HUES64 (cell line): ENCODE data around the gene ZNF697.
A peak's percentile ranks its signal among the peaks of the same experiment; 100 is the strongest.
"Not testable (repeated sequence)": the region's sequence is repeated elsewhere in the genome, so short reads cannot be mapped to it uniquely, and the experiment has no call there.

Experiments
- H3K27ac ChIP-seq: 2 replicates; pipeline ENCODE4 v1.7.0; 2013; ENCODE audit warnings: low read depth, low read length, inconsistent platforms
- H3K27me3 ChIP-seq: 2 replicates; pipeline ENCODE4 v1.6.1; 2013; ENCODE audit warnings: mild to moderate bottlenecking, low read length; ENCODE audit not compliant: insufficient read depth
- H3K36me3 ChIP-seq: 2 replicates; pipeline ENCODE4 v1.6.1; 2013; ENCODE audit warnings: mild to moderate bottlenecking, low read length; ENCODE audit not compliant: insufficient read depth
- H3K4me1 ChIP-seq: 2 replicates; pipeline ENCODE4 v1.6.1; 2013; ENCODE audit warnings: mild to moderate bottlenecking, low read length, moderate library complexity; ENCODE audit not compliant: insufficient read depth
- H3K4me3 ChIP-seq: 2 replicates; pipeline ENCODE4 v1.5.1; 2013; ENCODE audit warnings: mild to moderate bottlenecking, low read length, moderate library complexity
- H3K9ac ChIP-seq: 2 replicates; pipeline ENCODE4 v1.6.1; 2013; ENCODE audit warnings: mild to moderate bottlenecking, low read depth, low read length
- H3K9me3 ChIP-seq: 2 replicates; pipeline ENCODE4 v1.6.1; 2013; ENCODE audit warnings: low read depth, low read length; ENCODE audit not compliant: insufficient read depth
- WGBS: fragments of 150-250, 120-280 bp; methylation state at CpG from one replicate; pipeline ENCODE4 v1.1.7; 2013; ENCODE audit warnings: missing lambda C conversion rate; 5-methylcytosine and 5-hydroxymethylcytosine counted together

Gene ZNF697

DNA sequence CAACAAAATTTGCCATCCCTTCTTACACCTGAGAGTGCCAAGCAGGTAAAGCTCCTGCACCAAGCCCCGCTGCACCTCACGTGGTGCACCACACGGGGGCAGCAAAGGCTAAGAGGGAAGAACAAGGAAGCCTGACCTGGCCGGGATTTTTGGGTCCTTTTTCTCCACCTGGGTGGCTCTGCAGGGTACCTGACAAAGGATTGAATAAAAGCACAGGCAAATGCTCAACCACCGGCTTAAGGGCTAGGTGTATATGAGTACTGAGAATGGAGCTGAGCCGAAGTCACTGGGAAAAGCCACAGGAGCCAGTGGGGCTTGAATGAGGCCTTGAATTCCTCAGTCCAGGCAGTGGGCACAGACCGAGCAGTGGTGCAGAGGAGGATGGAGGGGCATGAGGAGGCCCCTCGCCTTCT, 36.4 kb downstream of the ZNF697 start:
- H3K36me3 ChIP-seq: no peaks in the 10 kb centered on the region
- H3K4me3 ChIP-seq: peak overlapping the region; percentile 3; the same call in 1 of the 2 replicates
- H3K9me3 ChIP-seq: no peaks in the 10 kb centered on the region
- WGBS: 23% methylated on average over 8 of the region's 8 CpGs
- no peaks in the 10 kb centered on the region for H3K4me1 ChIP-seq
- no peak overlapping the region for H3K27ac ChIP-seq
- H3K9ac ChIP-seq: no peak overlapping the region
- H3K27me3 ChIP-seq: no peaks in the 10 kb centered on the region

DNA sequence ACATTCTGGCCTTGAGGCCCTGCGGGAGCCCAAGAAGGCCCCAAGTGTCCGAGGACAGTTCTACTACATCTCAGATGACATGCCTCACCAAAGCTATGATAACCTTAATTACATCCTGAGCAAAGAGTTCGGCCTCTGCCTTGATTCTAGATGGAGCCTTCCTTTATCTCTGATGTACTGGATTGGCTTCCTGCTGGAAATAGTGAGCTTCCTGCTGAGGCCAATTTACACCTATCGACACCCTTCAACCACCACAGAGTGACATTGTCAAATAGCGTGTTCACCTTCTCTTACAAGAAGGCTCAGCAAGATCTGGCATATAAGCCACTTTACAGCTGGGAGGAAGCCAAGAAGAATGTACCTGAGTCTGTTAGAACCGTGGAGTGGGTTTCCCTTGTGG, 39.2 kb downstream of the ZNF697 start:
- not testable (repeated sequence) for H3K27ac ChIP-seq, H3K9ac ChIP-seq, H3K9me3 ChIP-seq, H3K4me1 ChIP-seq, H3K36me3 ChIP-seq, H3K27me3 ChIP-seq, H3K4me3 ChIP-seq
- WGBS: 75% methylated on average over 6 of the region's 6 CpGs

DNA sequence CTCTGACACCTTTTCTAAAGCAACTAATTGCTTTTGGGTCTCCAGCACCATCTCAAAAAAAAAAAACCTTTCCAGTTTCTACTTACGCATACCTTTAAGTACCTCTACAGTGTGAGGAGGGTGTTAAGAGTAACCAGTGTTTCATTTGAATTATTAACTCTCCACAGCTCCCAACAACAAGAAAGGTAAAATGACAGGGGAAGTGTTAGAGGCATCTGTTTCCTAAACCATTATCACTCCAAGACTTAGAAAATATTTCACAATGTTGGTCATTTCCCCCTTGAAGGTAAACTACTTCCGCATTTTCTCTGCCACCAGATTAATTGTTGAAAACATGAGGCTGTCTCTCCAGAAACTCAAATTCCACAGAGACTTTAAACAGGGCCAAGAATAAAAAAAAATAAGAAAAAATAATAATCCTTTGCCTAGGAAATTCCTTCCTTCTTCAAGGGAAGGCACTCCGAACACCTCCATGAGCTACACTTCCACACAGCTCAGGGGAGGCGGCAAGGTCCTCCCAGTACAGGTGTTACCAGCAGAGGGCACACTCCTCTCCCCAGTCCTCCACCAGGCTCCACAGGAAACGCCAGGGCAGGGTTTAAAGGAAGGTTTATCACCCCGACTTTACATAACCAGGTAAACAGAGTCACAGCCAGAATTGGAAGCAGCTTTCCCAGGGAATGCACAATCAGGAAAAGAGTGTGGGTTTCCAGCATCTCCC, 40.8 kb downstream of the ZNF697 start:
- H3K4me1 ChIP-seq, H3K9ac ChIP-seq, H3K9me3 ChIP-seq, H3K4me3 ChIP-seq, H3K27me3 ChIP-seq, H3K27ac ChIP-seq, H3K36me3 ChIP-seq: not testable (repeated sequence)
- WGBS: no CpG with 5 or more reads among the region's 6 CpGs

DNA sequence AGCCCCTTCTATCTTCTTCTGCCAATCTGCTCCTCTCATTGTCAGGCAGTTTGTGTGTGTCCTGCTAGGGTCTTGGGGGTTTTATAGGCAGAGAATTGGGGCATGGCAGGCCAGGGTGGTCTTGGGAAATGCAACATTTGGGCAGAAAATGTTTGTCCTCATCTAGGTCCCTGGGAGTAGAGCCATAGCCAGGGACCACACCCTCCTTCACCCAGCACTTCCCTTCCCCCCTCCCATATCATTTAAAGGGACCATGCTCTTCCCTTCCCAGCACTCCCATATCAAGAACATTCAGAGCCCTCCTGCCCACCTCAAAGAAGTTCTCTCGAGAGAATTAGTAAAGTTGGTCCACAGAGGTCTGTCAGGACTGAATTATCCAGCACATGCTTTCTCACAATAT, 41.7 kb downstream of the ZNF697 start:
- Histone ChIP-seq H3K9me3 (no peaks in the 10 kb centered on the region), H3K4me1 (no peaks in the 10 kb centered on the region), H3K27ac (no peak overlapping the region), H3K4me3 (no peak overlapping the region), H3K27me3 (no peaks in the 10 kb centered on the region), H3K9ac (no peak overlapping the region), H3K36me3 (no peaks in the 10 kb centered on the region)
- WGBS: 83% methylated on average over 1 of the region's 1 CpG

DNA sequence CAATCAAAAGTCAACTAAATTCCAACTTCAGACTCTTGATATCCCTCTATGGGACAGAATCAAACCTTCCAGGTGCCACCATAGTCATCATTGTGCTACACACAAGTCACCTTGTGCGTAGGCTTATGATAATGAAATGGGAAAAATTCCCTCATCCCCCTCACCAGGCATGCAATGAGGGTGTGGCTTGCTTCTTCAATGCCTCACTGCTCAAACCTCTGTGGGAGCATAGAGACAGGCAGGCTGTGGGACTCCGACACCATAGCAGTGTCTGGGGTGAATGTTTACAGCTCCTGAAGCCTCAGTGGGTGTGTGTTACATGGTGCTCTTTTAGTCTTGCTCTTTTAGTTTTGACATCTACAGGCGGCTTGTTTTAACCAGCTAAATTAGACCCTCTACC, 42.4 kb downstream of the ZNF697 start:
- Histone ChIP-seq H3K9me3 (no peaks in the 10 kb centered on the region), H3K27ac (no peak overlapping the region), H3K27me3 (no peaks in the 10 kb centered on the region), H3K4me1 (no peaks in the 10 kb centered on the region), H3K4me3 (no peak overlapping the region), H3K9ac (no peak overlapping the region), H3K36me3 (no peaks in the 10 kb centered on the region)
- WGBS: 93% methylated on average over 1 of the region's 3 CpGs

DNA sequence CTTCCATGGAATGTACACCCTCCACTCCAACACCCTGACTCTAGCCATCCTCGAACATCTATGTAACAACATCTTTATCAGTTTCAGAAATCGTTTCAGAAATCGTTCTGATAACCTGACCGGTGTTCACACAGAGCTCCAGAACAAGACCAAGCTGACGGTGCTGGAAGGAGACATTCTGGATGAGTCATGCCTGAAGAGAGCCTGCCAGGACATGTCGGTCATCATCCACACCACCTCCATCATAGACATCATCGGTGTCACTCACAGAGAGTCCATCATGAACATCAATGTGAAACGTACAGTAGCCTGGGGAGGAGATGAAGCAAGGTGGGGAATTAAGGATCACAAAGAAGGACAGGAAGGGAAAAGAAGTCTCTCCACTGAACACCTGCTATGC, 43.0 kb downstream of the ZNF697 start:
- H3K9ac ChIP-seq, H3K9me3 ChIP-seq, H3K27me3 ChIP-seq, H3K36me3 ChIP-seq, H3K4me3 ChIP-seq, H3K27ac ChIP-seq, H3K4me1 ChIP-seq: not testable (repeated sequence)
- 84% methylated on average over 7 of the region's 8 CpGs for WGBS

DNA sequence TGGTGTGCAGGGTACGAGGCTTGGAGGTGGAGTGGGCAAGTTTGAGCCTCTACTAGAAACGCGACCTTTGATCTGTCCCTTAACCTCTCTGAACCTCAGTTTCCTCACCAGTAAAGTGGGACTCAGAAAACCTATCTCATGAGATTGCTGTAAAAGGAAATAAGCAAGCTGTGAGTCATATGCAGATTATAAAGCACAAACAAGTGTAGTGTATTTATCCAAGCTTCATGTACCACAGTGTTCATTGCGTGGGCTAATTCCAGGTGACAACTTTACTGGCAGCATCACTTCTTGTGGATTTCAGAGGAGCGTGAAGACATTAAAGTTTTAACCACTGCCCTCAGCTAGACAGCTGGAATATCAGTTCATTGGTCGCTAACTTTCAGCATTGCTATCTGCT, 44.4 kb downstream of the ZNF697 start:
- Histone ChIP-seq H3K27ac (no peak overlapping the region), H3K36me3 (no peaks in the 10 kb centered on the region), H3K4me3 (no peak overlapping the region), H3K27me3 (no peaks in the 10 kb centered on the region), H3K9ac (no peak overlapping the region), H3K9me3 (no peaks in the 10 kb centered on the region), H3K4me1 (no peaks in the 10 kb centered on the region)
- WGBS: 93% methylated on average over 6 of the region's 6 CpGs

DNA sequence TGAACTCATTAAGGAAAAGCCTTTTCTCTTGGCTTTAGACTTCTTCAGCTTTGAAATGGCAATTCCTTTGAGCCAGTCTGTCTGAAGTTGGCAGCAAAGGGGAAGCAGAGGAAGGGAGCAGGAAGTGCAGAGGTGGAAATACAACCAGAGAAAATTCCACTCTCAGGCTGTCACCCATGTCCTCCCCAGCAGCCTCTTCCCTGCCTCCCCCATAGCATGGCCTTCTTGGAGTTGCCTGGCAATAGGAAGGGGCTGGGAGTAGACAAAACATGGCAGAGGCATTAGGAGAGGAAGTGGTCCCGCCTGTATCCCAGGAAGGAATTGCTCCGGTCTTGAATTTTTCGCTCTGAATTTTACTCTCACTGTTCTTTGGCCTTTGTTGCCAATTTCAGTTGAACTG, 44.8 kb downstream of the ZNF697 start:
- H3K4me3 ChIP-seq, H3K27me3 ChIP-seq, H3K9ac ChIP-seq, H3K9me3 ChIP-seq, H3K4me1 ChIP-seq, H3K27ac ChIP-seq, H3K36me3 ChIP-seq: not testable (repeated sequence)
- 92% methylated on average over 3 of the region's 3 CpGs for WGBS

DNA sequence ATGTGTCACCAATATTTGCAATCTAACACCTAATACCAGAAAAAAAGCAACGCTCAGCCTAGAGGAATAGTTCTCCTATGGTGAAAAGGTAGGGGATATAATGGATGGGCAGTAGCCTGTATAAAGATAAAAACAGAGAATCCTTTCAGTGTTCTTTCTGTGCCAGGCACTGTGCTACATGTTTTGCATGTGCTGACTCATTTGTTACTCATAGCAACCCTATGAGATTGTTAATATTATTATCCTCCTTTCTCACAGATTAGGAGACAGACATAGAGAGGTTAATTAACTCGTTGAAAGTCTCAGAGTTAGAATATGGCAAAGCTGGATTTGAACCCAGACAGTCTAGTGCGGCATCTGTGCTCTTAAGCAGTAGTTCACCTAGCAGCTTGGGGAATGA, 45.3 kb downstream of the ZNF697 start:
- H3K4me3 ChIP-seq, H3K9me3 ChIP-seq, H3K9ac ChIP-seq, H3K4me1 ChIP-seq, H3K27ac ChIP-seq, H3K27me3 ChIP-seq, H3K36me3 ChIP-seq: not testable (repeated sequence)
- WGBS: 90% methylated on average over 3 of the region's 3 CpGs

DNA sequence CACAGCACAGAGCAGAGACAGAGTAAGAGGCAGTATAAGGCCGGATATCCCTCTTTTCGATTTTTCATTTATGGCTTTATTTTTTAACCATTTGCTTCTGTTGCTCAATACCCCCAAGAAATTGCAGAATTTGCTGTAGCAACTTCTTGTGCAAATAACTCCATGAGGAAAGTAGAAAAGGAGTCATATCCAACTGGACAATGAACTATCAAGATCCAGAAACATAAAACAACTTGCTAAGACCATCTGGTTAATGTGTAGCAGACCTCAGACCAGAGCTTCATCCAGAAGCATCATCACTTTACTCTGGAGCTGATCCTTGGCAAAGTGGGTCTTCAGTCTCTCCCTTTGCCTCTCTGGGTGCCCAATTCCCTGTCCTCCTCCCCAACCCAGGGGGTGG, 45.9 kb downstream of the ZNF697 start:
- no peaks in the 10 kb centered on the region for H3K9me3 ChIP-seq

DNA sequence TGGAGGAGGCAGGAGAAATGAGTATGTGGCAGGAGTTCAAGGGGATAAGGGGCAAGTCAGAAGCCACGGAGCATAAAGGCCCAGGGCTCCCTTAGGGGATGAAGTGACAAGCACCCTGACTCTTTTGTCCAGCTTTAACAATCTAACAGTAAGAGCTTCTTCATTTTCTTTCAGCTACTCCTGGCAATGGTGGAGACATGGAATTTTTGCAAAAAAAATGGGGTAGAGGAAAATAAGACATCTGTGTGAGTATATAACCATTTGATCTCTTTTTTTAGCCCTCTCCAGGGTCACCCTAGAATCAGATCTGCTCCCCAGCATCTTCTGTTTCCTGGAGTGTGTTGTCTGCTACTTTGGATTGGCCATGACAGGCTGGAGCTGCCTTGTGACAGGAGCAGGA, 47.1 kb downstream of the ZNF697 start:
- Histone ChIP-seq H3K36me3 (no peaks in the 10 kb centered on the region), H3K27me3 (no peaks in the 10 kb centered on the region), H3K4me3 (no peak overlapping the region), H3K9me3 (no peaks in the 10 kb centered on the region), H3K4me1 (no peaks in the 10 kb centered on the region), H3K9ac (no peak overlapping the region), H3K27ac (no peak overlapping the region)
- WGBS: 86% methylated on average over 1 of the region's 1 CpG

More for the DNA sequence above, 45.9 kb downstream of the ZNF697 start:
- no peaks in the 10 kb centered on the region for H3K36me3 ChIP-seq
- no peak overlapping the region for H3K27ac ChIP-seq
- whole genome bisulfite sequencing: 93% methylated on average over 2 of the region's 2 CpGs
- no peaks in the 10 kb centered on the region for H3K27me3 ChIP-seq
- no peak overlapping the region for H3K9ac ChIP-seq
- no peaks in the 10 kb centered on the region for H3K4me1 ChIP-seq
- H3K4me3 ChIP-seq: no peak overlapping the region

DNA sequence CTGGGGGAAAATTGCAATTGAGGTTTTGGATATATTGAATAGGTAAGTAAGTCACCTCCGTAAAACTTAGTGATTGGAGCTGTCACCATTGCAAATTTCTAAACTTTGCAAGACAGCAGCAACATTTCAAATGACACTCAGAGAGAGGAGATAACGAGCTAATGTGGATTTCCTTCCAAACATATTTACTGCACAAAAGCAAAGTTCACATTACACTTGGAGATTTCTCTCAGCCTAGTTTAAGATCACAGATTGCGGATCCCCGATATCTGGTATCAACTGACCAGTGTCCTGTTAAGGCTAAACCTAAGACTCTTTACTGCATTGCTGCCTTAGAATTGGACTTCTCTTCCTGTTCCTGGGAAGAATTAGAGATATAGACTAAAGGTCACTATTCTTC, 47.5 kb downstream of the ZNF697 start:
- WGBS: 96% methylated on average over 4 of the region's 4 CpGs
- no peak overlapping the region for H3K27ac ChIP-seq
- no peaks in the 10 kb centered on the region for H3K36me3 ChIP-seq
- no peaks in the 10 kb centered on the region for H3K9me3 ChIP-seq
- H3K9ac ChIP-seq: no peak overlapping the region
- H3K27me3 ChIP-seq: no peaks in the 10 kb centered on the region
- no peaks in the 10 kb centered on the region for H3K4me1 ChIP-seq
- no peak overlapping the region for H3K4me3 ChIP-seq
